ENCODE results near the gene ADGRV1.
"Not testable (repeated sequence)": the region's sequence is repeated elsewhere in the genome, so short reads cannot be mapped to it uniquely, and the experiment has no call there.

ADGRV1 gene

DNA sequence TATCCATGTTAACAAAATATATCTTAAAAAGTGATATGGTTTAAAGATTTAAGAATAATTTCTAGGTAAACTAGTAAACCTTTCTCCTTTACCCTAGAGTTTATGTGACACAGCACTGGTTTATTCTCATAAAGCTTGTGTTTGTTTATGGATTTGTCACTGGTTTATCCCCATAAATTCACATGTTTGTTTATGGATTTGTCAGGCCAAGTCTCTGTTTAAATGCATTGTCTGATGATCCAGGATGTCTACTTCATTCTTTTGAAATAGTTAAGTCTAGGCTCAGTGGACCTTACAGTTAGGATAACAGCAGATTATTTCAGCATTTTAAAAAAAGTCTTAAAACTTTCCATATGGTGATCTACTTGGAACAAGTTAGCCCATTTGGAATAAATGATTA lies 490.5 kb downstream of the ADGRV1 start:
- no peak for DNase-seq

DNA sequence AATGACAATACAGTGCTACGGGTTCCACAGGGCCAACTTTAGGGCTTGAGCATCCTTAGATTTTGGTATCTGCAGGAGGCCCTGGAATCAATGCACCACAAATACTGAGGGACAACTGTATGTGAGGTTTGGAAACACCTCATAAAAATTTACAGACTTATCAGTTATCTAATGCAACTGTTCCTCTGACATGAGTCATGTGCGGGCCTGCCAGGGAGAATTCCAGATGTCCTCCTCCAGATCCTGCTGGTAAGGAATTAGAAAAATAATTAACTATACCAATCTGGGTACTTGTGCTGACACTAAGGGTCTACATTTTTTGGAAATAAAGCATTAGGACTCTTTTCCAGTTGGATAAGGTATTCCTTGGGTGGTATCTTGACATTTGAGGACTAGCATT lies 491.2 kb downstream of the ADGRV1 start:
- DNase-seq, result no peak

GRCh38 chr5:91052411-91052810 lies 493.8 kb downstream of the ADGRV1 start:
- DNase-seq, result not testable (repeated sequence)

DNA sequence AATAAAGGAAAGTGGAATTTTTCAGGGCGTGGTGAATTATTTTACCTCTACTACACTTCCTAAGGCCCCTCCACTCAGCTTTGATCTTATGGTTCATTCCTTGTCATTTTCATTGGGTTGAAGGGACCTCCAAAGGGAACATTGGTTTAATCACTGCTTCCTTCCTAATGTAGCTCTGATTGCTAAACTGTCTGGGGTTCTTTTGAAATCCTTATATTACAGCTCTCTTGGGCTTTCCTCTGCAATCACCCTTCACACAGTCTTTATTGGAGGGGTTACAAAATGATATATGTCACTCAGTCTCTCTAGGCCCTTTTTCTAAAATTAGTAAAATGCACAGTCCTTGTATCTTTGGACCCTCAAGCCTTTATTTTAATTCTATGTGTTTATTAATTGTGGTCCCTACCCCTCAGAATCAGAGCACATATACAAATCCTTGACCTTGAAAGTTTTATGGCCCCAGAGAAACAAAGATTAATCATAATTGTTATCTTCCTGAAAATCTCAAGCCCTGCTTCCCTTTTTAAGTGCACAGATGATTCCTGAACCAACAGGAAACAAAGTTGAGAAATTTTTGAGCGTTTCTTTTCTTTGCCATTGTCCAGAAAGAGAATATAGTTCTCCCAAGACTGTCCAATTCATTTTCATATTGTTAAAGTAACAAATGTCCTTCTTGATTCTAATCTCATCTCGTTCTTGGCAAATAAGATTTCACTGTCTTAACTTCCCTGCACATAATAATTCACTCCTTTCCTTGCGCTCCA lies 494.6 kb downstream of the ADGRV1 start:
- DNase-seq, result no peak

DNA sequence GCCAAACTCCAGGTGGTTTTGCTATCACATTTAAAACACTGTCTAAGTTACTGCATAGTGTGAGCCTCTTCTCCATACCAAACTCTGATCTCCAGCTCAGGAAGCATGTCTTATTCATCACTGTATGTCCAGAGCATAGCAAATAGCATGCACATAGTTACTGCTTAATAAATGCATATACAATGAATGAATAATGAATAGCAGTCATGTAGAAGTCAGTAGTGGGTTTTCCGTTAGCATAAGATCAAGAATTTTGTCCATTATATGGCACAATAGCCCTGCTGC lies 495.1 kb downstream of the ADGRV1 start:
- no peak for DNase-seq

- DNase-seq, result no peak
Measured at GRCh38 chr5:91058155-91058554, 499.6 kb downstream of the ADGRV1 start.

GRCh38 chr5:91058575-91058974 lies 500.0 kb downstream of the ADGRV1 start:
- no peak for DNase-seq

- no peak for DNase-seq
Measured at GRCh38 chr5:91059409-91059808, 500.8 kb downstream of the ADGRV1 start.

DNA sequence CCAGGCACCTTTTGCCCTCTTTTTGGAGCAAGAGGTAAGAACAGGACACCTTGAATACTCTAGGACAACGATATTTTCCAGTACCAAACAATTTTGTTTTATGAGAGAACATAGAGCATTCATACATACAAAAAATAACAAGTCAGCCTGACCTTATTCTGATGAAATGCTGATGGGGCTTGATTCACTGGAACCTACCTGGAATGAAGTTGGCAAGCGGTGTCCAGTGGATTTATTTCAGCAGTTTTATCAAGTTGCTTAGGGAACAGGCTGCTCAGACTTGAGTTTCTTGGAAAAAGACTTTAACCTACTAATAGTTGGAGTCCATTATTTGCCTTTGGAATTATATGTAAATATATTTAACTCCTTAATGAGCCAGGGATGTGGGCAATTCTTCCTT lies 502.5 kb downstream of the ADGRV1 start:
- no peak for DNase-seq

DNA sequence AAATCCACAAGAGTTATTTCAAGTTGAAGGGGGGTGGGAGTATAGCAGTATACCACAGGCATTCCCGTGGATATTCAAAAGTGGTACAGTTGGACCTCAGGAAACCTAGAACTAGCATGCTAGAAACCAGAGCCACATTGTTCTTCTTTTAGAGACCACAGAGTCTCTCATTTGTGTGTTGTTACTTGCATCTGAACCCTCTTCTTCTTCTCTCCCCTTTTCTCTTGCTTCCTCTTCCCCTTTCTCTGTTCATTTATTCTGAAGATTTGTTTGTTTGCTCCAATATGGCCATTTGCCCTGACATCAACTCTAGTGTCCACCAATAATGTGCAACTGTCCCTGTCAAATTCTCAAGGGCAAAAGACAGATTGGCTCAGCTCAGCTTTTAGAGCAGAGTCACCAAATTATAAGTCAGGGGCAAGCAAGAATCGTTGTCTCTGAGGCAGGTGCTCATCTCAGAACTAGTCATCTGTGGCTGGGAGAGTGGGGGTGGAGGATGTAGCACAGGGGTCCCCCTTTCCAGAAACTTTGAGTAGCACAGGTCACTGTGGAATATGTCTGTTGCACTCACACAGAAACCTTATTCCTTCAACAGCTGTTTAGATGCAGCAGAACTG lies 503.5 kb downstream of the ADGRV1 start:
- no peak for DNase-seq

DNA sequence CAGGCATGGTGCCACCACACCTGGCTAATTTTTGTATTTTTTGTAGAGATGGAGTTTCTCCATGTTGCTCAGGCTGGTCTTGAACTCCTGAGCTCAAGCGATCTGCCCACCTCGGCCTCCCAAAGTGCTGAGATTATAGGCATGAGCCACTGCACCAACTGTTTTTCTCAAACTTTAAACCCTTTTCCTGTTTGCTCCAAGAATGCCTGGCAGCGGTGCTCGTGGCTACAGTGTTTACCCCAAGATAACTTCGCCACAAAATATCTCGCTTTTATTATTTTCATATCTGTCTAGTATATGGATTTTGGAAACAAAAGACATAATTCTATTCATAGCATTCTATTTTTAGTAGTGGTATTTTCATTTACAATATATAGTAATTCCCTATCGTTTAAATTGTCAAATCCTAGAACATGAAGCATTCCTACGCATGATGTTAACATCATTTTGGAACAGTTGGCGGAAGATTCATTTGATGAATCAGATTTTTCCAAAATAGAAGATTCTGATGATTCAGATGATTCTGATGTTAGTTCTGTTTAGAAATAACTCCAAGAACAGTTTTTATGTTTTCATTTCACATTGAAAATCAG lies 504.6 kb downstream of the ADGRV1 start:
- DNase-seq, result not testable (repeated sequence)

DNA sequence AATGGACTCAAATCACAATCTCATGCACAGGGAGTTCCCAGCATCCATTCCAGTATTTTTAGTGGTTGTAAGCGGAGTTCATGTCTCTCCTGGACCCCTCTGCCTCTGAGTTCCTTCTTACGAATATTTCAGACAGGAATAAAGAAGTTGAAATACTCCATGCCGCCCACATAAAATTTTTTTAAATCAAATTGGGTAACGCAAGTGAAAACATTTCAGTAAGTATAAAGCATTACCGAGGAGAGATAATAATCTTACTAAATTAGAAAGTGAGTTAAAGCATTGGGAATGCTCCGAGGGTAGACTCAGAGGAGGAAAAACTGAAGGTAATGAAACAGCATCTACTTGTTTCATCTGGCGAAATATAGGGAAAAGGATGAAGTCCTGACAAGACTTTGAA lies 506.9 kb downstream of the ADGRV1 start:
- no peak for DNase-seq

DNA sequence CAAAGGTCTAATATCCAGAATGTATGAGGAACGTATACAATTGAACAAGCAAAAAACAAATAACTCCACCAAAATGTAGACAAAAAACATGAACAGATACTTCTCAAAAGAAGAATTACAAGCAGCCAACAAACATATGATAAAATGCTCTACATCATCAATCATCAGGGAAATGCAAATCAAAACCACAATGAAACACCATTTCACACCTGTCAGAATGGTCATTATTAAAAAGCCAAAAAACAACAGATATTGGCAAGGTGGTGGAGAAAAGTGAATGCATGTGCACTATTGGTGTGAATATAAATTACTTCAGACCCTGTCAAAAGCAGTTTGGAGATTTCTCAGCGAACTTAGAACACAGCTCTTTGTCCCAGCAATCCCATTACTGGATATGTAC lies 510.8 kb downstream of the ADGRV1 start:
- no peak for DNase-seq

GRCh38 chr5:91070761-91071550 lies 512.4 kb downstream of the ADGRV1 start:
- no peak for DNase-seq

GRCh38 chr5:91072881-91073280 lies 514.3 kb downstream of the ADGRV1 start:
- DNase-seq, result no peak

GRCh38 chr5:91074615-91075014 lies 516.0 kb downstream of the ADGRV1 start:
- no peak for DNase-seq

GRCh38 chr5:91076138-91076537 lies 517.5 kb downstream of the ADGRV1 start:
- DNase-seq, result no peak

- no peak for DNase-seq
Measured at GRCh38 chr5:91077623-91078022, 519.0 kb downstream of the ADGRV1 start.

DNA sequence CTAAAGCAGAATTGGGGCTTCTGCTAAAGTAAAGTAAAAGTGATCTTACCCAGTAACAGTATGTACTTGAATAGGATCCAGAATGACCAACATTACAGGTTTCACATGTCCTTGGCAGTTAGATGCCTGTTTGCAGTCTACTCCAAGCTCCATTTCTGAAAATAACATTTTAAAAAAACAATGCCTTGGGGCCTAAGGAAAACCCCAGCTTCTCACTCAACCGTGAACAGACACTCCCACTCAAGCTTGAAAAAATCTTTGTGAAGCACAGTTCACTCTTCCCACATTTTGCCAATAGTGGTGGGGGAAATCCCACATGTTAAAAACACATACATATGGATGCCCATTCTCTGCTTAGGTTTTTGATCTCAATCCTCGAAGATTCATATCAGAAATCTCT lies 520.4 kb downstream of the ADGRV1 start:
- no peak for DNase-seq

GRCh38 chr5:91089758-91090157 lies 531.2 kb downstream of the ADGRV1 start:
- DNase-seq, result no peak

- DNase-seq, result no peak
Measured at GRCh38 chr5:91090995-91091394, 532.4 kb downstream of the ADGRV1 start.

DNA sequence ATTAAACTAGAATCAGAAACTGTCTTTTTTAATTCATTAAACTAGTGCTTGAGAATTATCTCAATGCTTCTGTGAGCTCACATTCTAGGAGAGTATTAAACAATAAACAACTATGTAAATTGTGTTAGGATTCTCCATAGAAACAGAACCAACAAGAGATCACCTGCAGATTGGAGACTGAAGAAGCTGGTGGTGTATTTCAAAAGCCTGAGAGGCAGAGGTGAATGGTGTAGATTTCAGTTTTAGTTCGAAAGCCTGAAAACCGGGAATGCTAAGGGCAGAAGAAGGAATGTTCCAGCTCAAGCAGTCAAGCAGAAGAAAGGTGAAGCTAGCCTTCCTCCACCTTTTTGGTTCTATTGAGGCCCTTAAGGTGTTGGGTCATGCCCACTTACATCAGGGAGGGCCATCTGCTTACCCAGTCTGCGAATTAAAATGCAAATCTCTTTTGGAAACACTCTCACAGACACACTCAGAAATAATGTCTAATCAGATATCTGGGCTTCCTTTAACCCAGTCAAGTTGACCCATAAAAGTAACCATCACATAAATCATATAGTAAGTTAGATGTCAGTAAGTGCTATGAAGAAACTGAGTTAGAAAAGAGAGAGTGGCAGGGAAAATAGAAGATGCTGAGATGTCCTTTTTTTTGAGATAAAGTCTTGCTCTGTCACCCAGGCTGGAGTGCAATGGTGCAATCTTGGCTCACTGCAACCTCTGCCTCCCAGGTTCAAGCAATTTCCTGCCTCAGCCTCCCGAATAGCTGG lies 533.1 kb downstream of the ADGRV1 start:
- no peak for DNase-seq
